ENCODE results near the gene GLI2. TPM values are rescaled to one million over a fixed set of nuclear protein-coding genes. Genes with fewer than 3 reads are reported as not detected.
A peak's percentile ranks its signal among the peaks of the same experiment; 100 is the strongest.

Gene GLI2
- total and polyA plus RNA-seq, 2 donors from 2014 or later, result 0.32 to 3.7 TPM

- Histone ChIP-seq H3K36me3 (ENCODE audit: control insufficient read depth in 2 of 3, insufficient read depth in 3 of 3, low read length in 3 of 3) (no peaks in the 10 kb centered on the region), H3K27ac (ENCODE audit: low read depth in 2 of 2, low read length in 2 of 2) (no peak overlapping the region), H3K9me3 (ENCODE audit: control insufficient read depth in 2 of 3, insufficient read depth in 1 of 3, low read length in 3 of 3) (no peaks in the 10 kb centered on the region), H3K27me3 (ENCODE audit: control insufficient read depth, insufficient read depth, low read length) (no peaks in the 10 kb centered on the region), H3K4me1 (ENCODE audit: control insufficient read depth in 2 of 3, insufficient read depth in 2 of 3, low read depth in 1 of 3, low read length in 3 of 3) (no peaks in the 10 kb centered on the region), H3K9ac (ENCODE audit: low read length in 3 of 3) (no peak overlapping the region), H3K4me3 (ENCODE audit: low read length in 3 of 3) (no peak overlapping the region)
- FAIRE-seq (no peak), DNase-seq (peak in 1 of 5 donors; percentile 28)
- intact Hi-C loops (cut with DNase I), result no loop called here
- TF ChIP-seq, protein P1, sequence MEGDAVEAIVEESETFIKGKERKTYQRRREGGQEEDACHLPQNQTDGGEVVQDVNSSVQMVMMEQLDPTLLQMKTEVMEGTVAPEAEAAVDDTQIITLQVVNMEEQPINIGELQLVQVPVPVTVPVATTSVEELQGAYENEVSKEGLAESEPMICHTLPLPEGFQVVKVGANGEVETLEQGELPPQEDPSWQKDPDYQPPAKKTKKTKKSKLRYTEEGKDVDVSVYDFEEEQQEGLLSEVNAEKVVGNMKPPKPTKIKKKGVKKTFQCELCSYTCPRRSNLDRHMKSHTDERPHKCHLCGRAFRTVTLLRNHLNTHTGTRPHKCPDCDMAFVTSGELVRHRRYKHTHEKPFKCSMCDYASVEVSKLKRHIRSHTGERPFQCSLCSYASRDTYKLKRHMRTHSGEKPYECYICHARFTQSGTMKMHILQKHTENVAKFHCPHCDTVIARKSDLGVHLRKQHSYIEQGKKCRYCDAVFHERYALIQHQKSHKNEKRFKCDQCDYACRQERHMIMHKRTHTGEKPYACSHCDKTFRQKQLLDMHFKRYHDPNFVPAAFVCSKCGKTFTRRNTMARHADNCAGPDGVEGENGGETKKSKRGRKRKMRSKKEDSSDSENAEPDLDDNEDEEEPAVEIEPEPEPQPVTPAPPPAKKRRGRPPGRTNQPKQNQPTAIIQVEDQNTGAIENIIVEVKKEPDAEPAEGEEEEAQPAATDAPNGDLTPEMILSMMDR (IDR thresholded peaks at IDR 0.05; ENCODE audit: borderline replicate concordance, extremely low read depth, insufficient read depth), result no peak
Observed at GRCh38 chr2:120775194-120775593, 39.5 kb downstream of the GLI2 start.

- Histone ChIP-seq H3K27ac (ENCODE audit: low read depth in 2 of 2, low read length in 2 of 2) (no peak overlapping the region), H3K4me3 (ENCODE audit: low read length in 3 of 3) (no peak overlapping the region), H3K9me3 (ENCODE audit: control insufficient read depth in 2 of 3, insufficient read depth in 1 of 3, low read length in 3 of 3) (no peaks in the 10 kb centered on the region), H3K9ac (ENCODE audit: low read length in 3 of 3) (no peak overlapping the region), H3K4me1 (ENCODE audit: control insufficient read depth in 2 of 3, insufficient read depth in 2 of 3, low read depth in 1 of 3, low read length in 3 of 3) (no peaks in the 10 kb centered on the region), H3K36me3 (ENCODE audit: control insufficient read depth in 2 of 3, insufficient read depth in 3 of 3, low read length in 3 of 3) (no peaks in the 10 kb centered on the region), H3K27me3 (ENCODE audit: control insufficient read depth, insufficient read depth, low read length) (no peaks in the 10 kb centered on the region)
- TF ChIP-seq, protein P1 (IDR thresholded peaks at IDR 0.05; ENCODE audit: borderline replicate concordance, extremely low read depth, insufficient read depth), result no peak
- peak in 1 of 5 donors; percentile 48 for DNase-seq
- intact Hi-C loops (cut with DNase I), result no loop called here
- FAIRE-seq, result no peak
Observed at GRCh38 chr2:120775801-120776589, 40.3 kb downstream of the GLI2 start.

GRCh38 chr2:120776649-120777048 lies 41.0 kb downstream of the GLI2 start:
- no peak for FAIRE-seq
- Histone ChIP-seq H3K27ac (ENCODE audit: low read depth in 2 of 2, low read length in 2 of 2) (no peak overlapping the region), H3K9me3 (ENCODE audit: control insufficient read depth in 2 of 3, insufficient read depth in 1 of 3, low read length in 3 of 3) (no peaks in the 10 kb centered on the region), H3K36me3 (ENCODE audit: control insufficient read depth in 2 of 3, insufficient read depth in 3 of 3, low read length in 3 of 3) (no peaks in the 10 kb centered on the region), H3K27me3 (ENCODE audit: control insufficient read depth, insufficient read depth, low read length) (no peaks in the 10 kb centered on the region), H3K4me3 (ENCODE audit: low read length in 3 of 3) (no peak overlapping the region), H3K9ac (ENCODE audit: low read length in 3 of 3) (no peak overlapping the region), H3K4me1 (ENCODE audit: control insufficient read depth in 2 of 3, insufficient read depth in 2 of 3, low read depth in 1 of 3, low read length in 3 of 3) (no peaks in the 10 kb centered on the region)
- TF ChIP-seq, protein P1 (IDR thresholded peaks at IDR 0.05; ENCODE audit: borderline replicate concordance, extremely low read depth, insufficient read depth), result no peak
- intact Hi-C loops (cut with DNase I), result no loop called here
- peak in 1 of 5 donors; percentile 47 for DNase-seq

All from kidney (tissue), 14 donors.